IMR-90 (cell line): ENCODE results near the gene TMEM219. TPM values are rescaled to one million over a fixed set of nuclear protein-coding genes. Genes with fewer than 3 reads are reported as not detected.

Experiments
- ATAC-seq: fragments of 200-7000 bp; cut with Tn5 transposase; 2 replicates; pipeline ENCODE4 v1.9.1; 2020; ENCODE audit warnings: low read depth, mild to moderate bottlenecking, moderate library complexity
- BruUV-seq: library from RNA; stranded (reverse); fragments of 400-500 nt; replicated peaks from 2 replicates; lab custom pipeline; 2021; lab: Mats Ljungman, UMichigan
- CTCF ChIA-PET: fragments of 300-600 bp; formaldehyde crosslinking; extraction: SDS; loops from one replicate; lab custom pipeline; 2021; ENCODE audit warnings: antibody characterized with exemption; lab: Yijun Ruan, JAX
- POLR2A ChIA-PET: fragments of 300-600 bp; sonication (Branson Sonifier 250); formaldehyde crosslinking; loops from one replicate; lab custom pipeline; 2022; ENCODE audit warnings: antibody characterized with exemption; ENCODE audit not compliant: unreplicated experiment; lab: Charles Lee
- DNase-seq: peaks from one replicate; pipeline ENCODE4 v3.0.0; 2013
- H2AFZ ChIP-seq: replicated peaks from 2 replicates; pipeline ENCODE3; 2013; ENCODE audit warnings: low read length, mild to moderate bottlenecking; ENCODE audit not compliant: poor library complexity
- H2AK5ac ChIP-seq: 2 replicates; pipeline ENCODE4 v1.6.1; 2013; ENCODE audit warnings: low read depth, low read length, inconsistent platforms
- H2AK9ac ChIP-seq: replicated peaks from 2 replicates; pipeline ENCODE3; 2013; ENCODE audit warnings: mild to moderate bottlenecking, low read depth, low read length, moderate library complexity; ENCODE audit not compliant: poor library complexity
- H2BK120ac ChIP-seq: 2 replicates; pipeline ENCODE4 v1.6.1; 2013; ENCODE audit warnings: low read depth, low read length, inconsistent platforms
- H2BK15ac ChIP-seq: 3 replicates; pipeline ENCODE4 v1.6.1; 2013; ENCODE audit warnings: low read depth, low read length, inconsistent platforms
- H2BK20ac ChIP-seq: 2 replicates; pipeline ENCODE4 v1.6.1; 2013; ENCODE audit warnings: low read depth, mild to moderate bottlenecking, inconsistent platforms, low read length, moderate library complexity
- H2BK5ac ChIP-seq: 2 replicates; pipeline ENCODE4 v1.6.1; 2013; ENCODE audit warnings: mild to moderate bottlenecking, low read depth, low read length, inconsistent platforms; ENCODE audit not compliant: poor library complexity, severe bottlenecking
- H3K14ac ChIP-seq: replicated peaks from 2 replicates; pipeline ENCODE4 v1.6.1; 2013; ENCODE audit warnings: low read depth, low read length, inconsistent platforms
- H3K18ac ChIP-seq: 2 replicates; pipeline ENCODE4 v1.6.1; 2013; ENCODE audit warnings: low read depth, low read length, control low read depth
- H3K23ac ChIP-seq: 2 replicates; pipeline ENCODE4 v1.6.1; 2013; ENCODE audit warnings: low read depth, low read length, inconsistent platforms
- H3K27ac ChIP-seq: 2 replicates; pipeline ENCODE4 v1.5.1; 2013; ENCODE audit warnings: mild to moderate bottlenecking, control low read depth, low read length; ENCODE audit not compliant: insufficient read depth
- H3K27me3 ChIP-seq: 2 replicates; pipeline ENCODE4 v1.6.1; 2013; ENCODE audit warnings: low read length; ENCODE audit not compliant: control insufficient read depth, insufficient read depth
- H3K36me3 ChIP-seq: 2 replicates; pipeline ENCODE4 v1.6.1; 2013; ENCODE audit warnings: low read length, mixed read lengths; ENCODE audit not compliant: control insufficient read depth, insufficient read depth
- H3K4ac ChIP-seq: 2 replicates; pipeline ENCODE4 v1.6.1; 2013; ENCODE audit warnings: low read depth, low read length, inconsistent platforms
- H3K4me1 ChIP-seq: 2 replicates; pipeline ENCODE4 v1.6.1; 2013; ENCODE audit warnings: low read length, mixed read lengths; ENCODE audit not compliant: control insufficient read depth, insufficient read depth
- H3K4me2 ChIP-seq: 2 replicates; pipeline ENCODE4 v1.6.1; 2013; ENCODE audit warnings: low read depth, mild to moderate bottlenecking, control low read depth, low read length, moderate library complexity
- H3K4me3 ChIP-seq: 2 replicates; pipeline ENCODE4 v1.5.1; 2013; ENCODE audit warnings: low read depth, mild to moderate bottlenecking, control low read depth, low read length, moderate library complexity; ENCODE audit not compliant: insufficient read depth
- H3K56ac ChIP-seq: 2 replicates; pipeline ENCODE4 v1.6.1; 2013; ENCODE audit warnings: low read length, inconsistent platforms; ENCODE audit not compliant: insufficient read depth; ENCODE audit errors: extremely low read depth
- H3K79me1 ChIP-seq, 2 experiments: 2 replicates each; pipeline ENCODE4 v1.6.1; 2013; ENCODE audit warnings: low read length in 2 of 2, inconsistent platforms in 1 of 2, low read depth in 1 of 2
- H3K9ac ChIP-seq: 2 replicates; pipeline ENCODE4 v1.6.1; 2013; ENCODE audit warnings: low read depth, low read length, control low read depth
- H3K9me1 ChIP-seq: 2 replicates; pipeline ENCODE4 v1.6.1; 2013; ENCODE audit warnings: low read length, inconsistent platforms; ENCODE audit not compliant: insufficient read depth
- H3K9me3 ChIP-seq: 2 replicates; pipeline ENCODE4 v1.6.1; 2013; ENCODE audit warnings: low read length; ENCODE audit not compliant: control insufficient read depth, insufficient read depth
- H4K20me1 ChIP-seq: 2 replicates; pipeline ENCODE4 v1.6.1; 2013; ENCODE audit warnings: low read length, inconsistent platforms; ENCODE audit not compliant: insufficient read depth
- H4K5ac ChIP-seq: 2 replicates; pipeline ENCODE4 v1.6.1; 2013; ENCODE audit warnings: mild to moderate bottlenecking, low read depth, low read length, control low read depth
- H4K8ac ChIP-seq, 2 experiments: 2 replicates each; pipeline ENCODE4 v1.6.1; 2013; ENCODE audit warnings: low read depth in 2 of 2, low read length in 2 of 2, control low read depth in 1 of 2, inconsistent platforms in 1 of 2
- H4K91ac ChIP-seq: 2 replicates; pipeline ENCODE4 v1.6.1; 2013; ENCODE audit warnings: low read depth, low read length, inconsistent platforms; ENCODE audit not compliant: insufficient read depth
- CTCF ChIP-seq: conservative IDR thresholded peaks from 2 replicates; pipeline ENCODE4 v1.5.1; 2012; ENCODE audit warnings: mild to moderate bottlenecking, low read depth, low read length, improper control_type of control experiment
- USF2 ChIP-seq: fragments of 150-350 bp; IDR thresholded peaks from 2 replicates; pipeline ENCODE4 v1.6.1; 2017; ENCODE audit warnings: mild to moderate bottlenecking, antibody characterized with exemption, low read length, low read depth
- WGBS, 2 experiments: methylation state at CpG; one replicate each; pipeline versions ENCODE4 v1.1.5 to v1.1.7; 2013; ENCODE audit warnings: missing lambda C conversion rate in 2 of 2; ENCODE audit not compliant: insufficient read length in 1 of 2; ENCODE audit errors: extremely low coverage in 2 of 2; 5-methylcytosine and 5-hydroxymethylcytosine counted together
- dilution Hi-C: fragments of 300-500 bp; cut with HindIII; formaldehyde crosslinking; loops from one replicate; pipeline ENCODE4 v1.14.3; 2018; ENCODE audit warnings: low sequenced_read_pairs; ENCODE audit not compliant: unreplicated experiment
- in situ Hi-C: fragments of 300-500 bp; cut with MboI; formaldehyde crosslinking; loops from 3 replicates; pipeline ENCODE4 v1.14.3; 2019; ENCODE audit warnings: low sequenced_read_pairs, inconsistent platforms, mixed read lengths
- intact Hi-C: fragments of 100-400 bp; cut with micrococcal nuclease; formaldehyde crosslinking; loops from 2 replicates; pipeline ENCODE4 v1.10.0; 2022
- polyA plus RNA-seq, 3 experiments: library from polyadenylated mRNA; depleted of rRNA; stranded (reverse); fragments of >200 nt; gene quantifications; 2 replicates each; pipeline ENCODE4 v1.2.3, GENCODE V29; 2012; ENCODE audit warnings: low replicate concordance in 1 of 3
- total RNA-seq: library from RNA; depleted of rRNA; stranded (reverse); fragments of >200 nt; gene quantifications from 2 replicates; pipeline ENCODE4 v1.2.3, GENCODE V29; 2012

The TMEM219 gene
- total and polyA plus RNA-seq, 2 of the 4 experiments (the other 2 are of a cell fraction), result 47.0 to 95.3 TPM

GRCh38 chr16:29983420-29984136 lies 21.7 kb downstream of the TMEM219 start:
- BruUV-seq, result no TSS peak
- no peak overlapping the region for H2BK20ac ChIP-seq
- H3K9ac ChIP-seq, result no peak overlapping the region
- no peak overlapping the region for H3K4me2 ChIP-seq
- ChIA-PET CTCF (interaction anchor here (1.3 kb wide), 1 partner anchor 10 kb away, joined by 3 read pairs; the partner anchor contains the start of gene TAOK2), POLR2A (no interaction called here)
- no peak overlapping the region for H4K91ac ChIP-seq
- no peak overlapping the region for H2BK120ac ChIP-seq
- H3K4me3 ChIP-seq, result no peak overlapping the region
- ATAC-seq (peak; percentile 76), DNase-seq (peak; percentile 64)
- no peak overlapping the region for H2AFZ ChIP-seq
- no peak overlapping the region for H4K8ac ChIP-seq
- no peak overlapping the region for H2BK5ac ChIP-seq
- peak; percentile 65; the same call in 1 of the 2 replicates for TF ChIP-seq USF2
- no peak for TF ChIP-seq CTCF
- no peak overlapping the region for H3K27ac ChIP-seq
- H2AK5ac ChIP-seq, result no peak overlapping the region
- no peak overlapping the region for H3K4ac ChIP-seq
- H3K4me1 ChIP-seq, result no peaks in the 10 kb centered on the region
- no peak overlapping the region for H2BK15ac ChIP-seq
- H3K36me3 ChIP-seq, result peaks cover 84% of the 10 kb centered on the region
- 0 out of 2 replicates have a peak, but pooled peaks cover 3% of the 10 kb centered on the region for H3K9me1 ChIP-seq
- dilution Hi-C loops, result no loop called here
- H3K9me3 ChIP-seq, result no peaks in the 10 kb centered on the region
- no peak overlapping the region for H4K5ac ChIP-seq
- H3K56ac ChIP-seq, result no peak overlapping the region
- in situ Hi-C loops, result no loop called here
- no peak overlapping the region for H2AK9ac ChIP-seq
- H3K27me3 ChIP-seq, result no peaks in the 10 kb centered on the region
- H3K23ac ChIP-seq, result no peak overlapping the region
- H3K14ac ChIP-seq, result no peak overlapping the region
- H3K18ac ChIP-seq, result no peak overlapping the region
- 87% methylated on average over 3 of the region's 12 CpGs; no CpG with 5 or more reads in 1 of the 2 experiments for WGBS, 2 experiments
- H4K20me1 ChIP-seq, result no peaks in the 10 kb centered on the region; the same call in 1 of the 2 replicates
- peaks cover 11 to 25% of the 10 kb centered on the region in 2 experiments; a peak in 2 of 4 replicates for H3K79me1 ChIP-seq
- intact Hi-C loops, result no loop called here
